ENCODE measurements around the gene SHANK1.
"Not testable (repeated sequence)": the region's sequence is repeated elsewhere in the genome, so short reads cannot be mapped to it uniquely, and the experiment has no call there.

The SHANK1 gene

DNA sequence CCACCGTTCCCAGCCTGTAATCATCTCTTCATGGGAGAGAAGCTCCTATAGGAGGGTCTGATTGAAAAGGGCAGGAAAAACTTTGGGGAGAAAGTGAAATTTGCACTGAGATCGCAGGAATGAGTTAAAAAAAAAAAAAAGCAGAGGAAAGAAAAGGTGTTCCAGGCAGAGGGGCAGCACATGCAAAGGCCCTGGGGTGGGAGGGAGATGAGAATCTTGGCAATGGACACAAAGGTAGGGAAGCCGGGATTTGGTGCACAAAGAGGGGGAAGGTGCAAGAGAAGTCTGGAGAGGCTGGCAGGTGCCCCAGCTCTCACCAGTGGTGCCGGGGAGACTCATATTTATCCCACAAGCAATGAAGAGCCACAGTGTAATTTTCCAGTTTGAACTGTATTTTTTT, 34.3 kb upstream of the SHANK1 start:
- TF ChIP-seq, protein P1, sequence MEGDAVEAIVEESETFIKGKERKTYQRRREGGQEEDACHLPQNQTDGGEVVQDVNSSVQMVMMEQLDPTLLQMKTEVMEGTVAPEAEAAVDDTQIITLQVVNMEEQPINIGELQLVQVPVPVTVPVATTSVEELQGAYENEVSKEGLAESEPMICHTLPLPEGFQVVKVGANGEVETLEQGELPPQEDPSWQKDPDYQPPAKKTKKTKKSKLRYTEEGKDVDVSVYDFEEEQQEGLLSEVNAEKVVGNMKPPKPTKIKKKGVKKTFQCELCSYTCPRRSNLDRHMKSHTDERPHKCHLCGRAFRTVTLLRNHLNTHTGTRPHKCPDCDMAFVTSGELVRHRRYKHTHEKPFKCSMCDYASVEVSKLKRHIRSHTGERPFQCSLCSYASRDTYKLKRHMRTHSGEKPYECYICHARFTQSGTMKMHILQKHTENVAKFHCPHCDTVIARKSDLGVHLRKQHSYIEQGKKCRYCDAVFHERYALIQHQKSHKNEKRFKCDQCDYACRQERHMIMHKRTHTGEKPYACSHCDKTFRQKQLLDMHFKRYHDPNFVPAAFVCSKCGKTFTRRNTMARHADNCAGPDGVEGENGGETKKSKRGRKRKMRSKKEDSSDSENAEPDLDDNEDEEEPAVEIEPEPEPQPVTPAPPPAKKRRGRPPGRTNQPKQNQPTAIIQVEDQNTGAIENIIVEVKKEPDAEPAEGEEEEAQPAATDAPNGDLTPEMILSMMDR (conservative IDR thresholded peaks at IDR 0.05; ENCODE audit: low read depth, low read length): no peak

DNA sequence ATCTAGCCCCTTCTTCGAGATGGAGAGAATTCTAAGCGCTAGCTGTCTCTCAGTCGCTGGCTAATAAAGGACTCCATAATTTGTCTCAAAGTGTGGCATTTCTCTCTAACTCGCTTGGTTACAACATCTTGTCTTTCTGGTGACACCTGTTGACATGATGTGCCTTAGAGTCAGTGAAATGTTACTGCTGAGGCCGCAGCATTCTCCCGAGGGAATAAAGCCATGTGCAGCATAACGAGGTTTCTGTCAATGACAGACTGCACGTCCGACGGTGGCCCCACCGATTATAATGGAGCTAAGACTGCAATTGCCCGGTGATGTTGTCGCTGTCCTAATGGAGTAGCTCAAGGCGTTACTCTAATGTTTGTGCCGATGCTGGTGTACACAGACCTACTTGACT, 30.4 kb upstream of the SHANK1 start:
- TF ChIP-seq, protein P1 (conservative IDR thresholded peaks at IDR 0.05; ENCODE audit: low read depth, low read length): no peak
- no peak for DNase-seq (ENCODE audit: low read depth)
- H3K4me3 ChIP-seq (ENCODE audit: low read length): no peak overlapping the region

More for the DNA sequence above, 34.3 kb upstream of the SHANK1 start:
- no peak for DNase-seq (ENCODE audit: low read depth)
- H3K4me3 ChIP-seq (ENCODE audit: low read length): no peak overlapping the region

DNA sequence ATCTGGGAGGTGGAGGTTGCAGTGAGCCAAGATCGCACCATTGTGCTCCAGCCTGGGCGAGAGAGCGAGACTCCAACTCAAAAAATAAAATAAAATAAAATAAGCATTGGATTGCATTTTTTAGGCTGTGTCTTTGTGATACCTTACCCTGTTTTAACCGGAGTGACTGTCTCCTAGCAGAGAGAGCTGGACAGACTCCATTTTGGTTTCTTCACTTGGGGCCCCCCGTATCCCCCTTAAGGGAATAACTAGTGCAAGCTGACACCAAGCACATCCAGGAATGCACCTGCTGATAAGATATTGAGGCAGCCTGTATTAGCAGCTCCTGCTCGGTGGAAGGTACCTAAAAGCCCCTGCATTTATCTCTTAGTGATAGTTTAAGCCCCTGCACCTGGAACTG, 29.9 kb upstream of the SHANK1 start:
- no peak for DNase-seq (ENCODE audit: low read depth)
- H3K4me3 ChIP-seq (ENCODE audit: low read length): no peak overlapping the region
- TF ChIP-seq, protein P1 (conservative IDR thresholded peaks at IDR 0.05; ENCODE audit: low read depth, low read length): no peak

DNA sequence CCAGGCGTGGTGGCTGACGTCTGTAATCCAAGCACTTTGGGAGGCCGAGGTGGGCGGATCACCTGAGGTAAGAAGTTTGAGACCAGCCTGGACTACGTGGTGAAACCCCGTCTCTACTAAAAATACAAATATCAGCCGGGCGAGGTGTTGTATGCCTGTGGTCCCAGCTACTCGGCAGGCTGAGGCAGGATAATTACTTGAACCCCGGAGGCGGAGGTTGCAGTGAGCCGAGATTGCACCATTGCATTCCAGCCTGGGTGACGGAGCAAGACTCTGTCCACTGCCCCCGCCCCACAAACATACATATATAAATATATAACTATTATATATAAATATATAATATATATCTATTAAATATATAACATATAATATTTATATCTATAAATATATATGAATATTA, 27.5 kb upstream of the SHANK1 start:
- DNase-seq (ENCODE audit: low read depth); H3K4me3 ChIP-seq (ENCODE audit: low read length): not testable (repeated sequence)

DNA sequence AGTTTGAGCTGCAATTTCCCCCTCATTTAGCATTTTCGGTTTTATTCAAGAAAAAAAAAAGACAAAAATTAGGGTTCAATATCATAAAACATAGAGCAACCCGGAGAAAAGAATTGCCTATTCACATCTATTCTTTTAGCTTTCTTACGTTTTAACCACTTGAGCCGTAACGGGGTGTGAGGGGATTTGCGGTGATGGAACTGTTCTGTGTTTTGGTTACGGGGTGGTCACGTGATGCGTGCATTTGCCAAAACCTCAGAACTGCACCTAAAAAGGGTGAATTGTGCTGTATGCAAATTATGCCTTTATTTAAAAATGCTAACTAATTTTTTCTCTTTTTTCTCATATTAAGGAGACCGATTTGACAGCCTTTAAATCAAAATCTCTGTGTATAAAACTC, 25.6 kb upstream of the SHANK1 start:
- TF ChIP-seq, protein P1 (conservative IDR thresholded peaks at IDR 0.05; ENCODE audit: low read depth, low read length): no peak
- no peak for DNase-seq (ENCODE audit: low read depth)
- H3K4me3 ChIP-seq (ENCODE audit: low read length): no peak overlapping the region

DNA sequence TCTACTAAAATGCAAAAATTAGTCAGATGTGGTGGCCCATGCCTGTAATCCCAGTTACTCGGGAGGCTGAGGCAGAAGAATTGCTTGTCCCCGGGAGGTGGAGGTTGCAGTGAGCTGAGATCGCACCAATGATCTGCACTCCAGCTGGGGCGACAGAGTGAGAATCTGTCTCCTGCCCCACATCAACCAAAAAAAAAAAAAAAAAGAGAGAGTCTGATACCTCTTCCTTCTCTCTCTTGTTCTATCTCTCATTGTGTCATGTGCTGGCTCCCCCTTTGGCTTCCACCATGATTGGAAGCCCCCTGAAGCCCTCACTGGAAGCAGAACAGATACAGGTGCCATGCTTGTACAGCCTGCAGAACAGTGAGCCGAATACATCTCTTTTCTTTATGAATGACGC, 23.9 kb upstream of the SHANK1 start:
- no peak overlapping the region for H3K4me3 ChIP-seq (ENCODE audit: low read length)
- TF ChIP-seq, protein P1 (conservative IDR thresholded peaks at IDR 0.05; ENCODE audit: low read depth, low read length): no peak
- DNase-seq (ENCODE audit: low read depth): no peak

DNA sequence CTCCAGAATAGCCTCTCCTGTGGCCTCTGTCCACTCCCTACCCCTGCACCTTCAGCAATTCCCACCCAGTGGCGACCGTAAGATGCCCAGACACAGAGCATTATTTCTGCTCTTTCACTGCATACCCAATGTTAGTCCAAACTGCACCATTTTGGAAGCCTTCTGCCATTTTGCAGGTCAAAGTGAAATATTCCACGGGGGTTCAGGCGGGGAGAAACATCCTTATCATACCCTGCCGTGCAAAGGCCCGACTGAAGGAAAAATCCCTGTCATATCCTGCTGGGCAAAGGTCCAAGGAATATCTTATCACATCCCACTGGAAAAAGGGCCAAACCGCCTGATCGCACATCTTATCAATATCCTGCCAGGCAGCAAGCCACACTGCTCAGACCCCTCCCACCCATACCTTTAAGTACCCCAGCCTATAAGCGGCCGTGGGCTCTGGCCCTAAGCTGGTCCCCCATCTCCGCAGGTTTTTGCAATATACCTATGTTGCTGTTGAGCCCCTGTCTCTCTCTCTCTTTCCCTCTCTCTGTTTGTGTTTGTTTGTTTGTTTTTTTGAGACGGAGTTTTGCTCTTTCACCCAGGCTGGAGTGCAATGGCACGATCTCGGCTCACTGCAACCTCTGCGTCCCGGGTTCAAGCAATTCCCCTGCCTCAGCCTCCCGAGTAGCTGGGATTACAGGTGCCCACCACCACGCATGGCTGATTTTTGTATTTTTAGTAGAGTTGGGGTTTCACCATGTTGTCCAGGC, 21.8 kb upstream of the SHANK1 start:
- TF ChIP-seq, protein P1 (conservative IDR thresholded peaks at IDR 0.05; ENCODE audit: low read depth, low read length): no peak
- no peak for DNase-seq (ENCODE audit: low read depth)
- no peak overlapping the region for H3K4me3 ChIP-seq (ENCODE audit: low read length)

Measured in retinal pigment epithelial cell (primary cell).